Esophagus muscularis mucosa (tissue), 4 donors: Measurements from ENCODE around the gene OLA1. TPM values are rescaled to one million over a fixed set of nuclear protein-coding genes. Genes with fewer than 3 reads are reported as not detected.

Source experiments
- DNase-seq: peaks from one replicate; pipeline ENCODE4 v3.0.0-alpha.2; 2017; ENCODE audit errors: extremely low spot score
- H3K27ac ChIP-seq, 4 donors: fragments of 200-600 bp; sonication (generic); replicated peaks in 1 of 4; 1 replicate in 3 of 4; 2 replicates in 1 of 4; pipeline ENCODE4 v1.5.1; 2016 to 2019; ENCODE audit warnings: mild to moderate bottlenecking in 1 of 4
- H3K27me3 ChIP-seq, 4 donors: fragments of 200-600 bp; sonication (generic); one replicate each; pipeline versions ENCODE4 v1.5.1 to v1.6.0; 2016 to 2019
- H3K36me3 ChIP-seq, 4 donors: fragments of 200-600 bp; sonication (generic); one replicate each; pipeline ENCODE4 v1.5.1; 2016 to 2019
- H3K4me1 ChIP-seq, 4 donors: fragments of 200-600 bp; sonication (generic); one replicate each; pipeline ENCODE4 v1.5.1; 2016 to 2019
- H3K4me3 ChIP-seq, 4 donors: fragments of 200-600 bp; sonication (generic); 1 replicate in 2 of 4; 2 replicates in 2 of 4; pipeline ENCODE4 v1.5.1; 2016 to 2019; ENCODE audit warnings: mild to moderate bottlenecking in 4 of 4, moderate library complexity in 1 of 4
- H3K9me3 ChIP-seq, 4 donors: fragments of 200-600 bp; sonication (generic); 1 replicate in 3 of 4; 2 replicates in 1 of 4; pipeline ENCODE4 v1.5.1; 2016 to 2019
- CTCF ChIP-seq, 3 experiments: fragments of 200-600 bp in 2 of 3; fragments of 450-650 bp in 1 of 3; sonication (generic) in 2 of 3; IDR thresholded peaks; one replicate each; pipeline ENCODE4 v1.5.1; 2017 to 2019; ENCODE audit warnings: antibody characterized with exemption in 3 of 3, mild to moderate bottlenecking in 2 of 3, moderate library complexity in 1 of 3
- EP300 ChIP-seq: sonication (generic); formaldehyde crosslinking; IDR thresholded peaks from one replicate; pipeline ENCODE4 v1.6.1; 2017; ENCODE audit warnings: antibody characterized with exemption
- POLR2A ChIP-seq: fragments of 450-650 bp; IDR thresholded peaks from one replicate; pipeline ENCODE4 v1.6.1; 2017; ENCODE audit warnings: antibody characterized with exemption, moderate library complexity, mild to moderate bottlenecking, low read depth
- POLR2AphosphoS5 ChIP-seq, 2 donors: sonication (generic); formaldehyde crosslinking; IDR thresholded peaks; one replicate each; pipeline ENCODE4 v1.6.1; 2017; ENCODE audit warnings: antibody characterized with exemption in 2 of 2
- WGBS: methylation state at CpG from one replicate; pipeline ENCODE4 v1.1.5; 2018; 5-methylcytosine and 5-hydroxymethylcytosine counted together
- intact Hi-C: fragments of 100-400 bp; cut with DNase I; formaldehyde crosslinking; loops from one replicate; pipeline ENCODE4 v1.15.1; 2023
- total RNA-seq, 4 donors: library from RNA; depleted of rRNA; stranded (reverse); fragments of >200 nt; gene quantifications; one replicate each; pipeline versions ENCODE4 v1.1.0 to v1.2.1, GENCODE V29; 2016

Gene OLA1
- total RNA-seq, 4 donors from 2014 or later, result 54.2 to 62.7 (median 60.1) TPM

GRCh38 chr2:174181368-174181767 is 67.0 kb downstream of the OLA1 start:
- TF ChIP-seq POLR2AphosphoS5 (IDR thresholded peaks at IDR 0.05), result no peak
- no peak for TF ChIP-seq EP300
- no peak for TF ChIP-seq POLR2A
- no peak for TF ChIP-seq CTCF (IDR thresholded peaks at IDR 0.05)
- no peak overlapping the region for H3K4me3 ChIP-seq
- DNase-seq, result no peak
- H3K27me3 ChIP-seq, result no peaks in the 10 kb centered on the region
- H3K9me3 ChIP-seq, result no peaks in the 10 kb centered on the region
- intact Hi-C loops, result no loop called here
- no peaks in the 10 kb centered on the region for H3K36me3 ChIP-seq
- H3K4me1 ChIP-seq, result peaks cover 0 to 18% (median 8%) of the 10 kb centered on the region in 4 donors
- 95% methylated on average over 5 of the region's 5 CpGs for WGBS
- no peak overlapping the region for H3K27ac ChIP-seq

- DNase-seq, result no peak
- Histone ChIP-seq H3K4me1 (peaks cover 0 to 18% (median 8%) of the 10 kb centered on the region in 4 donors), H3K36me3 (no peaks in the 10 kb centered on the region), H3K4me3 (no peak overlapping the region), H3K9me3 (peaks cover 0 to under 1% (median 0%) of the 10 kb centered on the region in 4 donors), H3K27ac (no peak overlapping the region), H3K27me3 (no peaks in the 10 kb centered on the region)
- TF ChIP-seq CTCF (IDR thresholded peaks at IDR 0.05) (no peak), POLR2AphosphoS5 (IDR thresholded peaks at IDR 0.05) (no peak), POLR2A (no peak), EP300 (no peak)
- intact Hi-C loops, result no loop called here
These were observed 67.6 kb downstream of the OLA1 start for GRCh38 chr2:174180726-174181236.

GRCh38 chr2:174180165-174180724 is 68.1 kb downstream of the OLA1 start:
- no peaks in the 10 kb centered on the region for H3K36me3 ChIP-seq
- TF ChIP-seq POLR2AphosphoS5 (IDR thresholded peaks at IDR 0.05) (no peak), EP300 (no peak)
- DNase-seq, result no peak
- no peaks in the 10 kb centered on the region for H3K27me3 ChIP-seq
- H3K4me1 ChIP-seq, result peaks cover 0 to 18% (median 8%) of the 10 kb centered on the region in 4 donors
- intact Hi-C loops, result no loop called here
- H3K9me3 ChIP-seq, result peaks cover 0 to 6% (median 0%) of the 10 kb centered on the region in 4 donors
- 90% methylated on average over 1 of the region's 1 CpG for WGBS
- no peak overlapping the region for H3K27ac ChIP-seq
- H3K4me3 ChIP-seq, result no peak overlapping the region

GRCh38 chr2:174177316-174177890 is 70.9 kb downstream of the OLA1 start:
- TF ChIP-seq POLR2A (no peak), EP300 (no peak)
- Histone ChIP-seq H3K4me3 (no peak overlapping the region), H3K27me3 (no peaks in the 10 kb centered on the region), H3K4me1 (peaks cover 0 to 18% (median 8%) of the 10 kb centered on the region in 4 donors), H3K27ac (no peak overlapping the region), H3K36me3 (no peaks in the 10 kb centered on the region), H3K9me3 (peaks cover 0 to 12% (median 7%) of the 10 kb centered on the region in 4 donors)
- no peak for DNase-seq
- 77% methylated on average over 2 of the region's 2 CpGs for WGBS
- intact Hi-C loops, result no loop called here

GRCh38 chr2:174176898-174177297 is 71.4 kb downstream of the OLA1 start:
- Histone ChIP-seq H3K27ac (no peak overlapping the region), H3K4me1 (peaks cover 0 to 18% (median 8%) of the 10 kb centered on the region in 4 donors), H3K36me3 (peaks cover 0 to 3% (median 0%) of the 10 kb centered on the region in 4 donors), H3K9me3 (peaks cover 0 to 12% (median 7%) of the 10 kb centered on the region in 4 donors), H3K4me3 (no peak overlapping the region), H3K27me3 (no peaks in the 10 kb centered on the region)
- intact Hi-C loops, result no loop called here
- 95% methylated on average over 1 of the region's 1 CpG for WGBS
- no peak for DNase-seq
- TF ChIP-seq CTCF (IDR thresholded peaks at IDR 0.05) (no peak), POLR2A (no peak), EP300 (no peak), POLR2AphosphoS5 (IDR thresholded peaks at IDR 0.05) (no peak)
